Neural cell (in vitro differentiated cells): ENCODE data around the gene UROC1. TPM values are rescaled to one million over a fixed set of nuclear protein-coding genes. Genes with fewer than 3 reads are reported as not detected.

ENCODE experiments used
- H2AFZ ChIP-seq: fragments of 200-600, 300-800 bp; sonication (generic), shearing (Covaris generic); 2 replicates; pipeline ENCODE4 v1.6.0; 2014; ENCODE audit warnings: low read depth, mild to moderate bottlenecking, antibody characterized with exemption, low read length, moderate library complexity
- H3F3A ChIP-seq: fragments of 200-600 bp; shearing (Covaris generic); 2 replicates; pipeline ENCODE4 v1.6.1; 2016; ENCODE audit warnings: mild to moderate bottlenecking, moderate library complexity, mixed read lengths, antibody characterized with exemption, low read length; ENCODE audit not compliant: insufficient read depth, poor library complexity, severe bottlenecking
- H3K27ac ChIP-seq: fragments of 200-600, 300-800 bp; sonication (generic), shearing (Covaris generic); 2 replicates; pipeline ENCODE4 v1.5.1; 2014; ENCODE audit warnings: mild to moderate bottlenecking, low read length, moderate library complexity
- H3K27me3 ChIP-seq: fragments of 300-800, 200-600 bp; sonication (generic), shearing (Covaris generic); 2 replicates; pipeline ENCODE4 v1.6.0; 2014; ENCODE audit warnings: mild to moderate bottlenecking, low read depth, low read length, moderate library complexity; ENCODE audit not compliant: insufficient read depth
- H3K36me3 ChIP-seq: fragments of 300-800, 200-600 bp; sonication (generic), shearing (Covaris generic); 2 replicates; pipeline ENCODE4 v1.5.1; 2014; ENCODE audit warnings: mild to moderate bottlenecking, antibody characterized with exemption, low read length, moderate library complexity; ENCODE audit not compliant: insufficient read depth
- H3K4me2 ChIP-seq: fragments of 300-800, 200-600 bp; sonication (generic), shearing (Covaris generic); 2 replicates; pipeline ENCODE4 v1.6.0; 2014; ENCODE audit warnings: mild to moderate bottlenecking, low read length
- H3K4me3 ChIP-seq: fragments of 300-800, 200-600 bp; sonication (generic), shearing (Covaris generic); 2 replicates; pipeline ENCODE4 v1.5.1; 2014; ENCODE audit warnings: mild to moderate bottlenecking, low read length, moderate library complexity
- H3K79me2 ChIP-seq: fragments of 200-600 bp; shearing (Covaris generic); replicated peaks from 2 replicates; pipeline ENCODE4 v1.6.0; 2014; ENCODE audit warnings: mild to moderate bottlenecking, low read length, moderate library complexity; ENCODE audit not compliant: insufficient read depth
- H3K9ac ChIP-seq: fragments of 300-800, 200-600 bp; sonication (generic), shearing (Covaris generic); 2 replicates; pipeline ENCODE4 v1.6.1; 2016; ENCODE audit warnings: mild to moderate bottlenecking, low read length, mixed read lengths
- H3K9me2 ChIP-seq: fragments of 200-600 bp; shearing (Covaris generic); 2 replicates; pipeline ENCODE4 v1.6.1; 2016; ENCODE audit warnings: mild to moderate bottlenecking, low read length, mixed read lengths; ENCODE audit not compliant: insufficient read depth
- H3K9me3 ChIP-seq: fragments of 200-600, 300-800 bp; sonication (generic), shearing (Covaris generic); 2 replicates; pipeline ENCODE4 v1.6.1; 2016; ENCODE audit warnings: mild to moderate bottlenecking, mixed run types, low read length, moderate library complexity, mixed read lengths
- H4K20me1 ChIP-seq: fragments of 200-600 bp; shearing (Covaris generic); 2 replicates; pipeline ENCODE4 v1.6.1; 2016; ENCODE audit warnings: mild to moderate bottlenecking, mixed run types; ENCODE audit not compliant: insufficient read depth
- EP300 ChIP-seq: fragments of 450-650 bp; conservative IDR thresholded peaks from 2 replicates; pipeline ENCODE4 v1.6.1; 2014; ENCODE audit warnings: antibody characterized with exemption, mild to moderate bottlenecking, moderate library complexity; ENCODE audit not compliant: poor library complexity, severe bottlenecking
- EZH2 ChIP-seq: fragments of 200-600, 300-800 bp; shearing (Covaris generic), sonication (generic); IDR thresholded peaks from 2 replicates; pipeline ENCODE4 v1.6.1; 2014; ENCODE audit warnings: antibody characterized with exemption, low read length, borderline replicate concordance, mild to moderate bottlenecking; ENCODE audit not compliant: insufficient read depth, poor library complexity, severe bottlenecking
- MXI1 ChIP-seq: fragments of 450-650 bp; conservative IDR thresholded peaks from 2 replicates; pipeline ENCODE4 v1.6.1; 2014; ENCODE audit warnings: antibody characterized with exemption, mild to moderate bottlenecking; ENCODE audit not compliant: poor library complexity, severe bottlenecking
- POLR2AphosphoS5 ChIP-seq: IDR thresholded peaks from 2 replicates; pipeline ENCODE4 v1.6.1; 2012
- RAD21 ChIP-seq: fragments of 450-650 bp; conservative IDR thresholded peaks from 2 replicates; pipeline ENCODE4 v1.6.1; 2014; ENCODE audit warnings: antibody characterized with exemption, mild to moderate bottlenecking, moderate library complexity
- SMC3 ChIP-seq: fragments of 450-650 bp; conservative IDR thresholded peaks from 2 replicates; pipeline ENCODE4 v1.6.1; 2014; ENCODE audit warnings: antibody characterized with exemption, mild to moderate bottlenecking, moderate library complexity; ENCODE audit not compliant: poor library complexity
- TAF1 ChIP-seq: IDR thresholded peaks from 2 replicates; pipeline ENCODE4 v1.6.1; 2012; ENCODE audit warnings: low read depth
- polyA plus RNA-seq: library from polyadenylated mRNA; depleted of rRNA; stranded (reverse); fragments of >200 nt; gene quantifications from 2 replicates; pipeline ENCODE4 v1.2.3, GENCODE V29; 2014
- TF ChIP-seq, protein P1 (sequence below): fragments of 450-650 bp; IDR thresholded peaks from 2 replicates; pipeline ENCODE4 v1.5.1; 2014; ENCODE audit warnings: antibody characterized with exemption, mild to moderate bottlenecking, moderate library complexity; ENCODE audit not compliant: poor library complexity, severe bottlenecking
- TF ChIP-seq, protein P2 (sequence below): IDR thresholded peaks from 2 replicates; pipeline ENCODE4 v1.6.1; 2012; ENCODE audit warnings: borderline replicate concordance

UROC1 gene
- polyA plus RNA-seq, 1 donor from 2014 or later: not detected

DNA sequence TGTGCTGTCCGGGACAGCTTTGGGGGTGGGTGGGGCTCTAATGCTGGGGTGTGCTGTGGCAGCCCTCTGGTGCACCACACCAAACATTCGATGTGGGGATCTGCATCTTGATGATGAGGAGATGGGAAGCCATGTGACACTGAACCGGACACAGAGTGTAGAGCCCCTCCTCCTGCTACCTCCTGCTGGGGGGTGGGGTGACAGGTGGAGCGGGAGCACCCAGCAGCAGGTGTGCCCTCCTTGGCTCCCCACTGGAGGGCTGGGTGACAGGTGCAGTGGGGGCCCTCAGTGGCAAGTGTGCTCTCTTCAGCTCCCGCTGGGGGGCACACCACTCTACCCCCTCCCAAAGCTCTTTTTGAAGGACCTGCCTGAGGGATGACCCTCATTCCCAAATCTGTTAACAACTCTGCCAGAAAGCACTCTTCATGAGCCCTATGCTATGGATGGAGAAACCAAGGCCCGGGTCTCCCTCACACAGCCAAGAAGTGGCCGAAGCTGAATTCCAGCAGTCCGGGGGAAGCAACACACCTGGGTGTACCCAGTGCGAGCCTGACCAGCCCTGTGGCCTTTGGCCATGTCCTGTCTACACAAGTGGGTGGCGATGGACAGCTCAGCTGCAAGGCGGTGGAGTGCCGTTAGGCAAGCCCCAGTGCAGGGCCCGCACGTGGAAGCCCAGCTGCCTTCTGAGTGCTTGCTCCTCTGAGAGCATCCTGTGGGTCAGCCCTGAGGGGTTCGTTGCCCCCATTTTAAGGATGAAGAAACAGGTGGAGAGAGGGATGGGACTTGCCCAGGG, 609 bp upstream of the UROC1 start:
- Histone ChIP-seq H3F3A (no peaks in the 10 kb centered on the region), H3K9me2 (no peaks in the 10 kb centered on the region), H3K9ac (no peak overlapping the region), H3K36me3 (no peaks in the 10 kb centered on the region), H3K4me3 (no peak overlapping the region), H3K79me2 (no peaks in the 10 kb centered on the region), H4K20me1 (no peaks in the 10 kb centered on the region), H2AFZ (no peak overlapping the region), H3K27ac (no peak overlapping the region), H3K9me3 (no peaks in the 10 kb centered on the region), H3K4me2 (no peak overlapping the region), H3K27me3 (peaks cover 9% of the 10 kb centered on the region)
- TF ChIP-seq SMC3 (no peak), RAD21 (no peak), EZH2 (no peak), POLR2AphosphoS5 (no peak), MXI1 (no peak), TAF1 (no peak), EP300 (no peak)
- TF ChIP-seq, protein P1, sequence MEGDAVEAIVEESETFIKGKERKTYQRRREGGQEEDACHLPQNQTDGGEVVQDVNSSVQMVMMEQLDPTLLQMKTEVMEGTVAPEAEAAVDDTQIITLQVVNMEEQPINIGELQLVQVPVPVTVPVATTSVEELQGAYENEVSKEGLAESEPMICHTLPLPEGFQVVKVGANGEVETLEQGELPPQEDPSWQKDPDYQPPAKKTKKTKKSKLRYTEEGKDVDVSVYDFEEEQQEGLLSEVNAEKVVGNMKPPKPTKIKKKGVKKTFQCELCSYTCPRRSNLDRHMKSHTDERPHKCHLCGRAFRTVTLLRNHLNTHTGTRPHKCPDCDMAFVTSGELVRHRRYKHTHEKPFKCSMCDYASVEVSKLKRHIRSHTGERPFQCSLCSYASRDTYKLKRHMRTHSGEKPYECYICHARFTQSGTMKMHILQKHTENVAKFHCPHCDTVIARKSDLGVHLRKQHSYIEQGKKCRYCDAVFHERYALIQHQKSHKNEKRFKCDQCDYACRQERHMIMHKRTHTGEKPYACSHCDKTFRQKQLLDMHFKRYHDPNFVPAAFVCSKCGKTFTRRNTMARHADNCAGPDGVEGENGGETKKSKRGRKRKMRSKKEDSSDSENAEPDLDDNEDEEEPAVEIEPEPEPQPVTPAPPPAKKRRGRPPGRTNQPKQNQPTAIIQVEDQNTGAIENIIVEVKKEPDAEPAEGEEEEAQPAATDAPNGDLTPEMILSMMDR: no peak
- TF ChIP-seq, protein P2, sequence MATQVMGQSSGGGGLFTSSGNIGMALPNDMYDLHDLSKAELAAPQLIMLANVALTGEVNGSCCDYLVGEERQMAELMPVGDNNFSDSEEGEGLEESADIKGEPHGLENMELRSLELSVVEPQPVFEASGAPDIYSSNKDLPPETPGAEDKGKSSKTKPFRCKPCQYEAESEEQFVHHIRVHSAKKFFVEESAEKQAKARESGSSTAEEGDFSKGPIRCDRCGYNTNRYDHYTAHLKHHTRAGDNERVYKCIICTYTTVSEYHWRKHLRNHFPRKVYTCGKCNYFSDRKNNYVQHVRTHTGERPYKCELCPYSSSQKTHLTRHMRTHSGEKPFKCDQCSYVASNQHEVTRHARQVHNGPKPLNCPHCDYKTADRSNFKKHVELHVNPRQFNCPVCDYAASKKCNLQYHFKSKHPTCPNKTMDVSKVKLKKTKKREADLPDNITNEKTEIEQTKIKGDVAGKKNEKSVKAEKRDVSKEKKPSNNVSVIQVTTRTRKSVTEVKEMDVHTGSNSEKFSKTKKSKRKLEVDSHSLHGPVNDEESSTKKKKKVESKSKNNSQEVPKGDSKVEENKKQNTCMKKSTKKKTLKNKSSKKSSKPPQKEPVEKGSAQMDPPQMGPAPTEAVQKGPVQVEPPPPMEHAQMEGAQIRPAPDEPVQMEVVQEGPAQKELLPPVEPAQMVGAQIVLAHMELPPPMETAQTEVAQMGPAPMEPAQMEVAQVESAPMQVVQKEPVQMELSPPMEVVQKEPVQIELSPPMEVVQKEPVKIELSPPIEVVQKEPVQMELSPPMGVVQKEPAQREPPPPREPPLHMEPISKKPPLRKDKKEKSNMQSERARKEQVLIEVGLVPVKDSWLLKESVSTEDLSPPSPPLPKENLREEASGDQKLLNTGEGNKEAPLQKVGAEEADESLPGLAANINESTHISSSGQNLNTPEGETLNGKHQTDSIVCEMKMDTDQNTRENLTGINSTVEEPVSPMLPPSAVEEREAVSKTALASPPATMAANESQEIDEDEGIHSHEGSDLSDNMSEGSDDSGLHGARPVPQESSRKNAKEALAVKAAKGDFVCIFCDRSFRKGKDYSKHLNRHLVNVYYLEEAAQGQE: no peak

DNA sequence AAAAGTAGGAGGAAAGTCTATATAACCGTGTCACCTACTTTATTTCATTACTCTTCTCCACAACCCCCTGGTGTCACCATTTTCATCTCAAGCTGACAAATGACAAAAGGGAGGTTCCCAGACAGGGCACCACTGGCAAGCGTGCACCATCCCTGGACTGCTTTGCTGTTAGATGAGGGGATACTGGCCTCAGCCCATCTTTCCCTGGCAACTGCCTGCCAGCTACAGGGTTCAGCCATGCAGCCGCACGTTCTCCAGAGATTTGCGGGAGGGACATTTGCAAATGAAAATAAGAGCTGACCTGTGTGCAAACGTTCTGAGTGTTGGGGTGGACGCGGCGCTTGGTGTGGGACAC, 660 bp downstream of the UROC1 start:
- Histone ChIP-seq H3K36me3 (no peaks in the 10 kb centered on the region), H3F3A (no peaks in the 10 kb centered on the region), H4K20me1 (no peaks in the 10 kb centered on the region), H3K9ac (no peak overlapping the region), H3K9me2 (no peaks in the 10 kb centered on the region), H2AFZ (no peak overlapping the region), H3K4me2 (no peak overlapping the region), H3K4me3 (no peak overlapping the region), H3K79me2 (no peaks in the 10 kb centered on the region), H3K27ac (no peak overlapping the region), H3K9me3 (no peaks in the 10 kb centered on the region), H3K27me3 (no peaks in the 10 kb centered on the region)
- TF ChIP-seq, protein P1: no peak
- TF ChIP-seq, protein P2: no peak
- TF ChIP-seq SMC3 (no peak), TAF1 (no peak), EZH2 (no peak)
